Mucosa of descending colon (tissue), 3 donors: ENCODE data around the gene PPP2R5B. TPM values are rescaled to one million over a fixed set of nuclear protein-coding genes. Genes with fewer than 3 reads are reported as not detected.

Experiments used
- ATAC-seq: fragments of 200-7000 bp; cut with Tn5 transposase; one replicate; pipeline ENCODE4 v1.9.1; 2020; ENCODE audit warnings: mild to moderate bottlenecking, moderate library complexity
- DNase-seq, 3 donors: peaks; one replicate each; pipeline ENCODE4 v3.0.0-alpha.2; 2020
- H3K36me3 ChIP-seq: fragments of 200-600 bp; one replicate; pipeline ENCODE4 v1.8.0; 2021; ENCODE audit warnings: low read depth, mild to moderate bottlenecking
- H3K4me1 ChIP-seq: fragments of 200-600 bp; one replicate; pipeline ENCODE4 v1.8.0; 2021; ENCODE audit warnings: low read depth, mild to moderate bottlenecking
- H3K4me3 ChIP-seq: fragments of 200-600 bp; one replicate; pipeline ENCODE4 v1.8.0; 2021; ENCODE audit warnings: mild to moderate bottlenecking
- H3K9me3 ChIP-seq: fragments of 200-600 bp; one replicate; pipeline ENCODE4 v1.8.0; 2021; ENCODE audit warnings: mild to moderate bottlenecking
- CTCF ChIP-seq: fragments of 200-600 bp; IDR thresholded peaks from one replicate; pipeline ENCODE4 v1.8.0; 2022; ENCODE audit warnings: antibody characterized with exemption, mild to moderate bottlenecking
- intact Hi-C, 2 donors: fragments of 100-400 bp; cut with DNase I in 1 of 2; cut with micrococcal nuclease in 1 of 2; formaldehyde crosslinking; loops; one replicate each; pipeline versions ENCODE4 v1.11.0 to v1.11.1; 2022; cut with DNase I, micrococcal nuclease
- total RNA-seq, 3 donors: library from RNA; stranded (reverse); fragmentation: NEBNext Ultra II Directional in 2 of 3; extraction: Animal tissue kit (Norgen Biotek cat#: 25700) in 2 of 3; gene quantifications; one replicate each; pipeline versions ENCODE4 v1.2.1 to v1.2.4, GENCODE V29; 2021 to 2023
- donor health status: DM: no; HTN: no; CAD: no; lungs with moderate emphysema.
- donor health status: DM: no; HTN: no; CAD: no.
- donor health status: DM: no; HTN: yes; CAD: no.

The PPP2R5B gene
- total RNA-seq, 3 donors from 2014 or later: 23.0 to 39.7 (median 23.2) TPM

DNA sequence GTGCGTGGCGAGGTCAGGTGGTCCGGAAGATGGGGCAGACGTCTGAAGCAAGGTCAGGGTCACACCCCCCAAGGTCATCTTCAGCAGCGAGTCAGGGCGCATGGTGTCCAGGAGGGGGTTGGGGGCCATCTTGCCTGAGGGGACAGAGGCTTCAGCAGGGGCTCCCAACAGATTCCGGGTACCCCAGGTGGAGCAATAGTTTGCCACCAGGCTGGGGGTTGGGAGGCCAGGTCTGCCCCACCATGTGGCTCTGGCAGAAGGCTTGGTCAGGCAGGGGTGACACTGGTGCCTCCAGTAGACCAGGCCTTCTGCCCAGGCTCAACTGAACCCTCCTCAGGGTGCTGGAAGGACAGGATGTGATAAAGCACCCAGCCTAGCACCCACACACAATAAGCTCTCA, 13.3 kb upstream of the PPP2R5B start:
- Histone ChIP-seq H3K4me3 (no peak overlapping the region), H3K9me3 (no peaks in the 10 kb centered on the region), H3K4me1 (peaks cover 10% of the 10 kb centered on the region), H3K36me3 (peaks cover 18% of the 10 kb centered on the region)
- no peak for ATAC-seq
- no peak for TF ChIP-seq CTCF
- no peak for DNase-seq
- intact Hi-C loops: no loop called here

DNA sequence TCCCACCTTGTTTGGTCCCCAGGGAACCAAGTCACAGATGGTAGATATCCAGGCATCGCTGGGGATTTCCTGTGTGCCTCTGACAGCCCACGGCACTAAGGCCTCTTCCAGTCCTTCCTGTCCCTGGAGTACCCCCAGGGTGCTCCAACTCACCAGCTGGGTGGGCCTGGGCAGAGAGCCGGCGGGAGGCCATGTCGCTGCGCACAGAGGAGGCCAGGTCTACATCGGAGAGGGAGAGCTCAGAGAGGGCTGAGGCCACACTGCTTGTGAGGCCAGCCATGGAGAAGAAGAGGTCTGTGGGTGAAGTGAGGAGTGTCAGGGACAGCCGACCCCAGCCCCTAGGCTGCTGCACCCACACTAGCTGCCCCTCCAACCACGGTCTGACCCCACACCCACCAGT, 12.8 kb upstream of the PPP2R5B start:
- TF ChIP-seq CTCF: no peak
- DNase-seq (no peak), ATAC-seq (no peak)
- Histone ChIP-seq H3K4me3 (no peak overlapping the region), H3K4me1 (peaks cover 13% of the 10 kb centered on the region), H3K36me3 (peaks cover 18% of the 10 kb centered on the region), H3K9me3 (no peaks in the 10 kb centered on the region)
- intact Hi-C loops: no loop called here

- Histone ChIP-seq H3K4me1 (peaks cover 22% of the 10 kb centered on the region), H3K36me3 (peaks cover 22% of the 10 kb centered on the region), H3K9me3 (no peaks in the 10 kb centered on the region), H3K4me3 (no peak overlapping the region)
- DNase-seq: no peak
- intact Hi-C loops: no loop called here
- no peak for TF ChIP-seq CTCF
- ATAC-seq: no peak
Measured at GRCh38 chr11:64913171-64913727, 11.2 kb upstream of the PPP2R5B start.

GRCh38 chr11:64914123-64914522, 10.4 kb upstream of the PPP2R5B start:
- Histone ChIP-seq H3K4me3 (no peak overlapping the region), H3K36me3 (peaks cover 22% of the 10 kb centered on the region), H3K9me3 (no peaks in the 10 kb centered on the region), H3K4me1 (peaks cover 22% of the 10 kb centered on the region)
- DNase-seq (no peak), ATAC-seq (no peak)
- intact Hi-C loops: no loop called here
- no peak for TF ChIP-seq CTCF

GRCh38 chr11:64915376-64915887, 9.1 kb upstream of the PPP2R5B start:
- no peak for TF ChIP-seq CTCF
- H3K36me3 ChIP-seq: peaks cover 17% of the 10 kb centered on the region
- no peaks in the 10 kb centered on the region for H3K9me3 ChIP-seq
- H3K4me1 ChIP-seq: peaks cover 22% of the 10 kb centered on the region
- no peak for ATAC-seq
- DNase-seq: no peak
- H3K4me3 ChIP-seq: no peak overlapping the region
- intact Hi-C loops: no loop called here
